HG02798 (cell line): ENCODE measurements around the gene PLCXD3.
"Not testable (repeated sequence)": the region's sequence is repeated elsewhere in the genome, so short reads cannot be mapped to it uniquely, and the experiment has no call there.

Source experiments
- ATAC-seq: cut with Tn5 transposase; IDR thresholded peaks from one replicate; pipeline ENCODE4 v1.9.1; 2021; ENCODE audit warnings: mild to moderate bottlenecking; ENCODE audit not compliant: unreplicated experiment, poor library complexity

The PLCXD3 gene

DNA sequence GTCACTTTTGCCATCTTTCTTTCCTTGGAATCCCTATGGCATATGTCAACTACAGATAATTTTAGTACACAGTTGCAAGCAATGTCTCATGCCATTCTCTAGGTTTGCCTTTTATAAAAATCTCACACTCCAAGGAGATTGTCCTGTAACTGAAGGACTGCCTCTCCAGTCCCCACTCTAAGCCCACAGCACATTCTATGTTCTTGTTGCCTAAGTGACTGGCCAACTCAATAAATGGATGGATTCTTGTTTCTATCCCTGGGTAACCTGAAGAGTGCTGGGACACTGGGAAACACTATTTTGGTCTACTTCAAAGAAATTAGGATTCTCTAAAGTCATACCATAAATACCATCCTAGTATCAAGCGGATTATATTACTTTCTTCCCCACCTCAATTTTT is 145.0 kb downstream of the PLCXD3 start:
- ATAC-seq: no peak

DNA sequence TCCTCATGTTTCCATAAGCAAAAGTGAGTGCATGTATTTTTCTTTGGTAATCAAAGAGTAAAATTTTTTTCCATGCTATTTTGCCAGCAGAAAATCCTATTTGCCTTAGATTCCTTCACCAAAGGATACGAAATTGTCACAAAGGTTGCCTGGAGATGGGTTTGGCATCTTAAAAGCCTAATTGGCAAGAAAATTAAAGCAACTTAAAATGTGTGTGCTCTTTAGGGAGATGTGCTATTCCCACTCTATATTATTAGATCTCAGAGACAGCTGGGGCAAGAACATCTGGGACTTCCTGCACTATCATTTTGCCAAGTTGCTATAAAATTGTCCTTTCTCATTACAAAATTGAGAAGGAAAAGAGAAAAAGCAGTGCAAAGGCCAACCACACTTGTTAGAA is 146.1 kb downstream of the PLCXD3 start:
- ATAC-seq: no peak

DNA sequence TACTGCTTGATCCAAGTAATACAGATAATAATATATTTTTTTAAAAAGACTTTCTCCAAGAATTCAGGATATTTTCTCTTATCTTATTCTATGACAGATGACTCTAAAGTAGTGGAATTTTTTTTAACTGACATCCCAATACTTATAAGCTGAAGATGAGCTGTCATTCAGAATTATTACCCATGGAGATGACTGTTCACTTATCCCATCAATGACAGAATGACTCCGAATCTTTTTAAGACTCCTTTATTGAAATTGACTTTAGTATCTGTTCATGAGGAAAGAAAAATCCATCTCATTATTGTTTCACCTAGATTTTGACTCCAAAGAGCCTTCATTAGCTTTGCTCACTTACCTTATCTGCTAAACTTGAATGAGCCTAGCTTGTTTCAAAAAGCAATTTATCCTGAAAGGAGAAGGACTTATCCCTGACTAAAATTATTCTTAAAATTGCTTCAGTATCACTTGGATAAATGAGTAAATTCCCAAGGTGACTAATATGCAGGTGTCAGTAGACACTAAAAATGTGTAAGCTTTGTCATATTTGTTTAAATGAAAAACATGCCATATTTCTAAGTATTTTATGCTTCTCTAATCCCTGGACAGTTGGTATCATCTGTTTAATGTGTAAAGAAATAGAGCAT is 146.9 kb downstream of the PLCXD3 start:
- ATAC-seq: no peak

DNA sequence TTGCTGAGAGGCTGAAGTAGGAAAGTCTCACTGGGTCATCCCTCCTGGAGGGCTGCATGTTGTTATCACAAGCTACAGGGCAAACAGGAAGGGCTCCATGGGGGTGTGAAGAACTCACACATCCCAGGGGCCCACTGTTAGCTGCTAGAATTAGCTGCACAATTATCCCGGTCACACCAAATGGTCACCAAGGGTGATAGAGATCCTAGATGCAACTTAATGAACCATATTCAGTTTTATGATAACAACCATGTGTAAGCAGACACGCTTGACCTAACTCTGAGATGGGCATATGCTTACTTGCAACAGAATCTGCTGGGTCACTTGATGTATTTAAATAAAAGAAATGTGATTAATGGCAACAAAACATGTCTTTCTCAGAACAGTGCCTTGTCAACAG is 153.6 kb downstream of the PLCXD3 start:
- ATAC-seq: no peak

DNA sequence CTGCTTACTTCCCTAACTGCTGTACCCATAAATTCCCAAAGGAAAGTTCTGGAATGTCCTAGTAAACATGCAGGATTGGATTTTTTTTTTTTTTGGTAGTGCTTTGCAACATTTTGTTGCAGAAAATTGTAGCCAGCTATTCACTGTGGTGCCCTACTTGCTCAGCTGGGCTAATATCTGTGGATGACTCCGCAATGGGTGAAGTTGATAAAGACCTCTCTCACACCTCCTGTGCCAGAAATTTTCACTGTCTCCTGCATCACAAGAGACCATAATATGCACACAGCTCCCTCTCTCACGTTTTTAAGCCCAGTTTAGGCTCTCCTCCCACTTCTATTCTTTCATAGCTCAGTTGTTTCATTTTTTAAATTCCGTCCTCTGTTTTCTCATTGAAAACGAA is 160.6 kb downstream of the PLCXD3 start:
- no peak for ATAC-seq

DNA sequence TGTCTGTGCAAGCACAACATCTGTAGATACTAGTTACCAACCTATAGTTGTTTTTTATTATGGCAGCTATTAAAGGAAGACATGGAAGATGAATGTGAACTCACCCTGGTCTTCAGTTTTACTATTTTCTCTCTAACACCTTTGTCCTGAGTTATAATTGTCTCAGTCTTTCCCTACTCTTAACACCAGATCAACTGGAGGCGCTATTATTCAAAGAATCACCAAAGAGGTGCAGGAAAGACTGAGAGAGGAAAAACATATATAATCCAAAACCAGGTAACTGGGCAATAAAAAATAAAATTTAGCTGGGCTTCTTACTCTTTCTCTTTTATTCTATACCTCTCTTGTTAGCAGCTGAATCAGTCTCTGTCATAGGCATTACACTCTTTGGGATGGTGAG is 162.8 kb downstream of the PLCXD3 start:
- no peak for ATAC-seq

DNA sequence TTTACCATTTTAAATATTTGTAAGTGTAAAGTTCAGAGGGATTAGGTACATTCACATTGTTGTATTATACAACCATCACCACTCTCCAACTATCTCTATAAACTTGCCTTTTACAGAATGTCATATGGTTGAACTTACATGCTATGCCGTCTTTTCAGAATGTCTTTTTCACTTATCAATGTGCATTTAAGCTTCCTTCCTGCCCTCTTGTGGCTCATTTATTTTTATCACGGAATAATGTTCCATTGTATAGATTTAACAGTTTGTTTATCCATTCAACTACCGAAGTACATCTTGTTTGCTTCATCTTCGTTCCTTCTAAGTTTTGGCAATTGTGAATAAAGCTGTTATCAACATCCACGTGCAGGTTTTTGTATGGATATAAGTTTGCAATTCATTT is 163.8 kb downstream of the PLCXD3 start:
- no peak for ATAC-seq

DNA sequence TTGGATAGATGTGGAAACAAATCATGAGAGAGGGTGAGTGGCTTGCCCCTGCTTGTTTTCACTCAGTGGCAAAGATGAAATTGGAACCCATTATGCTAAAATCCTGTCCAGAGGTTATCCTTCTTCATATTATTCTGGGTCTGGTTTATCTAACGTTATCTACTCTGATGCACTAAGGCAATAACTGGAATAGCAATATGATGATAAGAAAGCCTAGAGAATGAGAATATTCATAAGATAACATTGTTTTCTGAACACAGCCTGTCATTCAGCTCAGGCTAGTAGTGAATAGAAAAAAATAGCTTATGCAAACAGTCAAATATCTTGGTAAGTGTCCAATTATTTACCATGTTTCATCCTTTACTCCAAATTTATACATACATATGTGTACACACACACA is 165.1 kb downstream of the PLCXD3 start:
- ATAC-seq: no peak

DNA sequence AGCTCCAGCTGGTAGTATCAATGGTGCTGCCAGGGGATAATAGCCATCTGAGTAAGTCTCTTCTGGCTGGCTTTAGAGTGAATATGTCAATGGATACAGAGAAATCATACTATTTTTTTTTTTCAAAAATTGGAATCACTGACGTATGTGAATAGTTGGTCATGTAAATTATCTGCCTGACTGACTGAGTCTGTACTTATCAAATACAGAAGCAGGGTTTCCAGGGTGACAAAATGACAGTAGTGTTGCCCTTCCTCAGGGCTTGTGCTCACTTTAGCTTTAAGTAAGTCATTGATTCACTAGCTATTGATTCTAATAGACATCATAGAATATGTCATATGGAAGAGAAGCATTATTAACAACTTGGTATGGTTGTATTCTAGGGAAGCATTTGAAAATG is 171.1 kb downstream of the PLCXD3 start:
- ATAC-seq: no peak

DNA sequence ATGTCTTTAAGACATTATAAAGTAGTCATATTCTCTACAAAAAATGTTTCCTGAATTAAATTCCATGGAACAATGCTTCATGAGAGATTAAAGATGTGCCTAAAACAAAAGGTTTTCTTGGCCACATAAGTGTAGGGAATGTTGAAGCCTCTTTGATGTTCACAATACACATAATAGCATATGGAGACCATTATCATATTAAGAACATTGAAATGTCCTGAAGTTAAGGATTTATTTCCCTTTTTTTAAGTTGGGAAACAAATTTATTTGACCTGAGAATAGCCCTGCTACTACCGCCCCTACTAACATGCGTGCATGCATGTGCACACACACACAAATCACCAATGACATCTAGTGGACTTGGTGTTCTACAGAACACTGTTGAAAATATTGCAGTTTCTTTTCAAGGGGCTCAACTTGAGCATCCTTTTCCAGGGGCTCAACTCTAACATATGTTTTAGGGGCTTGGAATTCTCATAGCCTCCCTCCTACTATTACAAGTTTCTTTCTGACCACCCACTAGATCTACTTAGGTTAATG is 172.2 kb downstream of the PLCXD3 start:
- ATAC-seq: no peak

DNA sequence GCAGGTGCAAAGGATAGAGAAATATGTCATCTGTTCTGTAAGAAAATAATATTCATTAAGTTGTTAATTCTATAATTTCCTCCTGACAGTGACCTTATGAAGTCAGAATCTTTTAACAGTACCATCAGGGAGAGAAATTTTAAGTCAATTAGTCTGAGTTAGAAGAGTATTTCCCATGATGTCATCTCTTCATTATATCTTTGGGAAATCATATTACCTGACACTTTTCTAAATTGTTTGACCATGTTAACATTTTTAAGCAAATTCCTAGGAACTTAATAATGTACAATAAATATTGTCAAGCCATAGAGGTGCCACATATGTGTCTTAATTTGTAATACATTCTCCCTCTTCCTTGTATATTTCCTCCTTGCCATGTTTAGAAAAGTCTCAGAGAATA is 172.7 kb downstream of the PLCXD3 start:
- ATAC-seq: no peak

DNA sequence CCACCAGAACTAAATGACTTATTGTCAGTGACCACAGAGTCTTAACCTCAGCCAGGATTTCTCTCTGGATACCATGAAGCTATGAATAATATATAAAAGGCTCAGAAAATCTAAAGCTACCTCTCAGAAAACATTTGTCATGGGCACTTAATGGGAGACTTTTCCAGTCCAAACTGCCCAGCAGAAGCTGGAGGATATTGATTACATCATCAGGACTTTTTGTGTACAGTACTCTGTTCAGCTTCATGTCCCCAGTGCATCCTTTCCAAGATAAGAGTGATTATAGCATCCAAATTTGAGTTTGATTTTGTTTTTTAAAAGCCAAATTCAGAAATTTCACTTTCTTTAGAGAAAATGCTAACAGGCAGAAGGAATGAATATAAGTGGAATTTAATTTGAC is 173.2 kb downstream of the PLCXD3 start:
- ATAC-seq: no peak

DNA sequence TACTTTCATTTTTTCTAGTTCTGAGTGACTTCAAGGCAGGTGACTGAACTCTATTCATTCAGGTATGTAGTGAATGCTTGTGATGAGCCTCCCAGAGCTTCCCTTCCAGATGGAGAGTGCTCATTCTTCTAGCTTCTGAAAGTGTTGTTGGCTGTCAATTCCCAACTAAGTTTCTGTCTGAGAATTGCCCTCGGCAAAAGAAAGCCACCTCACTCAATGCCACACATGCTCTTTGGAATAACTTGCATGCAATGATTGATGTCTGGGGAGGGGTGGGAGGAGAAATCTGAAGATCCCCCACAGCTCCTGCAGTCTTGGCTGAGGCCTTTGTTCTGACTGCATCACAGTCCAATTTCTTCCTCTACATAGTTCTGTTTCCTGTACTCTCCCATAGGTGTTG is 173.9 kb downstream of the PLCXD3 start:
- no peak for ATAC-seq

DNA sequence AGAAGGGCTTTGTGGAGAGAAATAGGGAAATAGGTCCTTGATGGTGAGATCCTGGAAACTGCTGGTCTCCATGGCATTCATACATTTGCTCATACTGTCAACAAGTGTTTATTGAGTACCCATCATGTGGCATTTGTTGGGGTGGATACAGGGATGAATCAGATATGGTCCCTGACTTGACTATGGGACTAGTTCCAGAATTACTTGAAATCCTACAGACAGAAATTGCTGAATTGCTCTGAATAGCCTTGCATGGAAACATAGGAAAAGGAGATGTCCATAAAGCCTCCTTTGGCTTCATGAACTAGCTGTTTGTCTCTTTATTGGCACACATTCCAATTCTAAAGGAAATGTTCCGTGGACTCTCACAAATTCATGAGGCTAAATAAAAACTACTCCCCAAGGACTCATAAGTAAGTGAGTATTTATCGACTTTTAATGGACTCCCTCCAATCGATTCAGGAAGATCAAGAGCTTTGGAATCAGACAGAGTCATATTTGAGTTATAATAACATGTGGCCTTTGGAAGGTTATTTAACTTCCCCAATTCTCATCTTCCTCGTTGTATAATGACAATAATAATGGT is 174.7 kb downstream of the PLCXD3 start:
- no peak for ATAC-seq

DNA sequence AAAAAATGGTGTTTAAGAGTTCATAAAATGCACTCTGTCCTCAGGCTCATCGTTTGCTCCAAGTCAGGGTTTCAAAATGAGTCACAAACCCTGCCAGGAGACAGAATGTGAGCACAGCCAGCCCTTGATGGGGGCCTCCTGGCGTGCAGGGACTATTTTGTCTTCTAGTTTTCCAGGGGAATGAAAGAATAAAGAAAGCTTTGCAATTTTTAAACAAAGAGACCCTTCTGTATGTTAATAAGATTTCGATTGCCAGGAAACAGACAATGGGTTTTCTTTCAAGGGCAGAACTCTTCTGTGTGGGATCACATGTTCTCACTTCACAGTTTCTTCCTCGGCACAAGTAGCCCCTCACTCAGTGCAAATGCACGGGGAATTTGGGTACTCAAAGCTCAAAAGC is 175.6 kb downstream of the PLCXD3 start:
- ATAC-seq: peak; percentile 84

DNA sequence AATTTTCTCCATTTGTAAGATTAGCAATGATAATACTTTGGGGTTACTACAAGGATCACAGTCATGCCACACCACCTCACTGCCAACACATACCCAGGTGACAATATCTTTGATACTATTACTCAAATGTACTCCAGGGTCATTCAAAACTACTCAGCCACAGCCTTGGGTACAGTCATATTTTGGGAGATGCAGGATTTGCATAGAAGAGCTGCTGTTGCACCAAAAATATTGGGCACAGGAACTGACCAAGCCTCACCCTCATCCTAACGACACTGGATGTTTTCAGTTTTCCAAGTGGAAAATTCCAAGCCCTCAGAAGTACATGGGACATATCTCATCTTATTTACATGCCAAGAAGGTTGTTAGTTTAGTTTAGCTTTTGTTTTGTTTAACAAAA is 176.2 kb downstream of the PLCXD3 start:
- no peak for ATAC-seq

DNA sequence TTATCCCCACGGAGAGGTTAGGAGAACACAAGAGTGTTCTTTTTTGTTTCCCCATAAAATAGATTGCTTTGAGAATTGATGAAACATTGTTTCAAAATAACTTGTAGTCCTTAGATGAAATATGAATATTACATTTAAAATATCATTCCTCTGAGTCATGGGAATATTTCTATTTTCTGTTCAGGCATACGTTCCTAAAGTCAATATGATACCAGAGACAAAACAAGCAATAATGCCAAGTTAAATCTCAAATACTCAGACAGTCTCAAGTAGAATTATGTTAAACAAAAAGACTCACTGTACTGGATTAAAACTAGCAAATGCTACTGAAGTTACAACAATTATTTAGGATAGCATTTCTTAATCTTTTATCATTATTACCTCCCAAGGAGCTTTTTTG is 185.3 kb downstream of the PLCXD3 start:
- ATAC-seq: no peak

DNA sequence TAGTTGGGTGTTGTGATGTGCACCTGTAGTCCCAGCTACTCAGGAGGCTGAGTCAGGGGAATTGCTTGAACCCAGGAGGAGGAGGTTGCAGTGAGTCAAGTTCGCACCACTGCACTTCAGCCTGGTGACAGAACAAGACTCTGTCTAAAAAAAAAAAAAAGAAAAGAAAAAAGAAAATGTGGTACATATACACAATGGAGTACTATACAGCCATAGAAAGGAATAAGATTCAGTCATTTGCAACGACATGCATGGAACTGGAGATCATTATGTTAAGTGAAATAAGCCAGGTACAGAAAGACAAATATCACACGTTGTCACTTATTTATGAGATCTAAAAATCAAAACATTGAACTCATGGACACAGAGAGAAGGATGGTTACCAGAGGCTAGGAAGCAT is 187.6 kb downstream of the PLCXD3 start:
- not testable (repeated sequence) for ATAC-seq

DNA sequence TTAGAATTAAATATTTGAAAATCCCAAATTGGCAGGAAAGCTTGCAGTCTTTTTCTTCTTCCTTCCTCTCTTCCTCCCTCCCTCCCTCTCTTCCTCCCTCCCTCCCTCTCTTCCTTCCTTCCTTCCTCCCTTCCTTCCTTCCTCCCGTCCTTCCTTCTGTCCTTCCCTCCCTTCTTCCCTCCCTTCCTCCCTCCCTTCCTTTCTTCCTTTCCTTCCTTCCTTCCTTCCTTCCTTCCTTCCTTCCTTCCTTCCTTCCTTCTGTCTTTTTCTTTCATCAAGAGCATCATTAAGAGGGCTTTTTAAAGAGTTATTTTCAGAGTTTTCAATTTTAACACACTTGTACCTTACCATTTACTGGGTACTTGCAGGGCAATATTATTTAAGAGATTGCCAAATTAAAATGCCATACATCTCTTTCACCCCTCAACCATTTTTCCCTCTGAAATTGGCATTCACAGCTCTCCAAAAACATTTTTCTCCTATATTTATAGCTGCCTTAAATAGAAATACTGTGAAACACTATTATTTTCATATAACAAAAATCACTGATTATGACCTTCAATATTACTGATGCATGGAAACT is 197.8 kb downstream of the PLCXD3 start:
- ATAC-seq: no peak

DNA sequence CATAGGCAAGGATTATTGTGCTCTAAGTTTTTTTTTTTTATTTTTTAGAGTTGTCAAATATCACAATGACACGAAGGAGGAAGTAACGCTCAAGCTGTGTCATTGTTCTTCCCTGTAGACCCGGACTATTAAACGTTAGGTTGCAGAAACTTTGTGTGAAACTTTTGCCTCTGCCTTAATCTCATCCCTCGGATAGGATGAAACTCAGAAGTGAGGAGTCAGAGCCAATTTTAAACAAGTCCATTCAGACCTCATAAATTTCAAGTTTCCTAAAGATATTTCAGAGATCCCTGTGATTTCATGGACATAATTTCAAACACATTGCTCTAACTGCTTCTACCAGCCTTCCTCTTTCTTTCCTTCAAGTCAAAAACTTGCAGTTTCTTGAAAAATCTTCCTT is 198.3 kb downstream of the PLCXD3 start:
- ATAC-seq: no peak

DNA sequence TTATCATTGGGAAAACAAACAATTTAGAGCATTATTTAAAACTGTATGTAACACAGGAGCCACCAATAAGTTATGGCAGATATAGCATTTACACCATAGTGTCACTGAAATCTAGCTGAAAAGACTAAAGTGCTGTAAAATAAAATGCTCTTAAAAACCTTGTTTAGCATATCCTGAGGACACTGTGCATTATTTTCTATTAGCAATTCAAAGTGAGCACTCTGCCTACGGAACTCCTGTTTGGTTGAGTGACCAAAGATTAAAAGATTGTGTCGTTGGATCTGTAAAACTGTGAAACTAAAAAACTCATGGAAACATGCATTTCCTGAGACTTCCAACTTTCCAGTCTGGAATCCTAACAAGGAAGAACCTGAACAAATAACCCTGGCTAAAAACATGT is 201.1 kb downstream of the PLCXD3 start:
- ATAC-seq: no peak

DNA sequence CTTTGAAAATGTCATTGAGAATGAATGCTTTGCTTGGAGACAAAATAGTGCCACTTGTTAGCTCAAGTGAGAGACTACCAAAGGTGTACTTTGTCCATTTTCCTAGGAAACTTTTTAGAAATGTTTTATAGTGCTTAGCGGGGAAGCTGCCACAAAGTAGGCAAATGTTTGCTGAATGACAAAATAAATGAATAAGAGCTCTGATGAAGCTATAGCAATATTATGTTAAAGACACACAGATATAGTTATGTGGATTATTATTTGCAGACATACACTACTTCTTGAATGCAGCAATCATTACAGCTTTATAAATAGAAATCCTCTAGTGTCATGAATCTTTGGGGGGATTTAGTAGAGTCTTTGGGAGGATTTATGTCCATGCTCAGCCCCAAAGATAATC is 204.4 kb downstream of the PLCXD3 start:
- no peak for ATAC-seq
